Kidney epithelial cell (primary cell): ENCODE results near the gene MCC. TPM values are rescaled to one million over a fixed set of nuclear protein-coding genes. Genes with fewer than 3 reads are reported as not detected.

Experiments
- DNase-seq: peaks from one replicate; pipeline ENCODE4 v3.0.0-alpha.2; 2010; ENCODE audit warnings: low read depth
- H3K27me3 ChIP-seq: 2 replicates; pipeline ENCODE4 v1.6.0; 2011; ENCODE audit warnings: low read length; ENCODE audit not compliant: control insufficient read depth, insufficient read depth
- H3K36me3 ChIP-seq: 2 replicates; pipeline ENCODE4 v1.5.1; 2011; ENCODE audit warnings: low read length; ENCODE audit not compliant: control insufficient read depth, insufficient read depth
- H3K4me3 ChIP-seq: 2 replicates; pipeline ENCODE4 v1.5.1; 2011; ENCODE audit warnings: low read depth, mild to moderate bottlenecking, control low read depth, low read length
- CTCF ChIP-seq: IDR thresholded peaks from 2 replicates; pipeline ENCODE4 v1.5.1; 2011; ENCODE audit warnings: mild to moderate bottlenecking, moderate library complexity, low read length, control low read depth, inconsistent platforms; ENCODE audit not compliant: insufficient read depth, poor library complexity, severe bottlenecking
- total RNA-seq: library from RNA; depleted of rRNA; stranded (reverse); fragments of >200 nt; gene quantifications from 2 replicates; pipeline ENCODE4 v1.2.3, GENCODE V29; 2015

The MCC gene
- total RNA-seq, 1 donor from 2014 or later = 16.7 TPM

- Histone ChIP-seq H3K4me3 (no peak overlapping the region), H3K27me3 (no peaks in the 10 kb centered on the region), H3K36me3 (no peaks in the 10 kb centered on the region)
- DNase-seq = no peak
- no peak for TF ChIP-seq CTCF
These were observed 255.6 kb downstream of the MCC start for GRCh38 chr5:113232667-113233066.

- Histone ChIP-seq H3K36me3 (no peaks in the 10 kb centered on the region), H3K4me3 (no peak overlapping the region), H3K27me3 (no peaks in the 10 kb centered on the region)
- no peak for DNase-seq
- no peak for TF ChIP-seq CTCF
These were observed 256.0 kb downstream of the MCC start for GRCh38 chr5:113232221-113232620.

- Histone ChIP-seq H3K27me3 (no peaks in the 10 kb centered on the region), H3K36me3 (no peaks in the 10 kb centered on the region), H3K4me3 (no peak overlapping the region)
- no peak for DNase-seq
- no peak for TF ChIP-seq CTCF
These were observed 256.6 kb downstream of the MCC start for GRCh38 chr5:113231653-113232000.

GRCh38 chr5:113230711-113231652, 257.3 kb downstream of the MCC start:
- DNase-seq = no peak
- no peaks in the 10 kb centered on the region for H3K36me3 ChIP-seq
- no peak overlapping the region for H3K4me3 ChIP-seq
- H3K27me3 ChIP-seq = no peaks in the 10 kb centered on the region
- TF ChIP-seq CTCF = no peak

GRCh38 chr5:113227798-113228197, 260.5 kb downstream of the MCC start:
- H3K36me3 ChIP-seq = no peaks in the 10 kb centered on the region
- H3K27me3 ChIP-seq = no peaks in the 10 kb centered on the region
- no peak overlapping the region for H3K4me3 ChIP-seq
- no peak for DNase-seq
- TF ChIP-seq CTCF = no peak
